GM12891 (cell line): ENCODE data around the gene ZNF714.

Experiments
- DNase-seq: peaks from one replicate; pipeline ENCODE4 v3.0.0; 2011; ENCODE audit warnings: low spot score; ENCODE audit not compliant: insufficient read length
- FAIRE-seq: peaks from 2 replicates; lab custom pipeline; 2011; peaks lifted over from hg19 to GRCh38; lab: Jason Lieb, UNC
- PAX5 ChIP-seq: IDR thresholded peaks from 2 replicates; pipeline ENCODE4 v1.6.1; 2011; ENCODE audit warnings: low read length, moderate library complexity, mild to moderate bottlenecking; ENCODE audit not compliant: insufficient read depth, severe bottlenecking
- POLR2A ChIP-seq: IDR thresholded peaks from 2 replicates; pipeline ENCODE4 v1.6.1; 2011; ENCODE audit warnings: low read depth, low read length, control low read depth
- POLR2AphosphoS5 ChIP-seq: IDR thresholded peaks from 2 replicates; pipeline ENCODE4 v1.6.1; 2011; ENCODE audit warnings: low read depth, low read length, control low read depth
- POU2F2 ChIP-seq: IDR thresholded peaks from 2 replicates; pipeline ENCODE4 v1.6.1; 2011; ENCODE audit warnings: low read depth, mild to moderate bottlenecking, control low read depth, low read length, moderate library complexity
- SPI1 ChIP-seq: IDR thresholded peaks from 2 replicates; pipeline ENCODE4 v1.6.1; 2011; ENCODE audit warnings: low read depth, low read length, control low read depth
- TAF1 ChIP-seq: IDR thresholded peaks from 2 replicates; pipeline ENCODE4 v1.6.1; 2011; ENCODE audit warnings: low read depth, low read length, control low read depth

Gene ZNF714

GRCh38 chr19:21094347-21095025 lies 12.5 kb downstream of the ZNF714 start:
- no peak for FAIRE-seq
- no peak for DNase-seq
- no peak for TF ChIP-seq POLR2AphosphoS5
- TF ChIP-seq POLR2A: no peak
- TF ChIP-seq PAX5: no peak
- TF ChIP-seq POU2F2: no peak
- TF ChIP-seq SPI1: no peak
- TF ChIP-seq TAF1: no peak

DNA sequence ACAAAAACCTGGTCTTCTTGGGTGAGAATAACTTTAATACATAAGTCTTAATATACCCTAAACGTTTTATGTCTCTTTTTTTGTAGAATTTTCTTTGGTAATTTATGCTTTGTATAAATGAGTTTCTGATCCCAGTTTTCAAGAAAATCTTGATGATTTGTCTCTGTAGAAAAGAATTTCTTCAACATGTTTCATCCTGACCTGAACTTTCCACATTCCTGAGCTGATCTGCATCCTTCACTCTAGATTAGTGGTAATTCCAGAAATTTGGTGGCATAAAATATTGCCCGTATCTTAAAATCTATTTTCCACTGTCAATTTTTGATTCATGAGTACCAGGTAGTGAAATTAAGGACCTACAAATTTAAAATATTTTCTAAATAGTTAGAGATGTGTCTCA lies 16.3 kb downstream of the ZNF714 start:
- DNase-seq: no peak
- TF ChIP-seq TAF1 (no peak), PAX5 (no peak), POLR2A (no peak), POU2F2 (no peak), POLR2AphosphoS5 (no peak), SPI1 (no peak)

GRCh38 chr19:21101521-21102242 lies 19.7 kb downstream of the ZNF714 start:
- TF ChIP-seq POLR2AphosphoS5: no peak
- no peak for TF ChIP-seq SPI1
- no peak for TF ChIP-seq POU2F2
- no peak for TF ChIP-seq PAX5
- no peak for TF ChIP-seq POLR2A
- TF ChIP-seq TAF1: no peak
- DNase-seq: no peak
- no peak for FAIRE-seq

More for the DNA sequence above, 16.3 kb downstream of the ZNF714 start:
- no peak for FAIRE-seq

GRCh38 chr19:21109116-21109515 lies 27.1 kb downstream of the ZNF714 start:
- no peak for FAIRE-seq
- no peak for DNase-seq
- no peak for TF ChIP-seq SPI1
- TF ChIP-seq TAF1: no peak
- TF ChIP-seq POU2F2: no peak

GRCh38 chr19:21110183-21110582 lies 28.2 kb downstream of the ZNF714 start:
- no peak for FAIRE-seq
- DNase-seq: no peak
- TF ChIP-seq POLR2AphosphoS5: no peak
- no peak for TF ChIP-seq POU2F2
- no peak for TF ChIP-seq TAF1
- no peak for TF ChIP-seq SPI1

- no peak for TF ChIP-seq SPI1
- TF ChIP-seq POLR2A: no peak
- no peak for TF ChIP-seq POU2F2
- FAIRE-seq: no peak
- DNase-seq: no peak
Observed at GRCh38 chr19:21115430-21115829, 33.4 kb downstream of the ZNF714 start.

DNA sequence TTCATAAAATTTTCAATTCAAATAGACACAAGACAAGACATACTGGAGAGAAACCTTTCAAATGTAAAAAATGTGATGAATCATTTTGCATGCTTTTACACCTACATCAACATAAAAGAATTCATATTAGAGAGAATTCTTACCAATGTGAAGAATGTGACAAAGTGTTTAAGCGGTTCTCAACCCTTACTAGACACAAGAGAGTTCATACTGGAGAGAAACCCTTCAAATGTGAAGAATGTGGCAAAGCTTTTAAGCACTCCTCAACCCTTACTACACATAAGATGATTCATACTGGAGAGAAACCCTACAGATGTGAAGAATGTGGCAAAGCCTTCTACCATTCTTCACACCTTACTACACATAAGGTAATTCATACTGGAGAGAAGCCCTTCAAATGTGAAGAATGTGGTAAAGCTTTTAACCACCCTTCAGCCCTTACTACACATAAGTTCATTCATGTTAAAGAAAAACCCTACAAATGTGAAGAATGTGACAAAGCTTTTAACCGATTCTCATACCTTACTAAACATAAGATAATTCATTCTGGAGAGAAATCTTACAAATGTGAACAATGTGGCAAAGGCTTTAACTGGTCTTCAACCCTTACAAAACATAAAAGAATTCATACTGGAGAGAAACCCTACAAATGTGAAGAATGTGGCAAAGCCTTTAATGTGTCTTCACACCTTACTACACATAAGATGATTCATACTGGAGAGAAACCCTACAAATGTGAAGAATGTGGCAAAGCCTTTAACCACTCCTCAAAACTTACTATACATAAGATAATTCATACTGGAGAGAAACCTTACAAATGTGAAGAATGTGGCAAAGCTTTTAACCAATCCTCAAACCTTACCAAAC lies 35.3 kb downstream of the ZNF714 start:
- DNase-seq (no peak), FAIRE-seq (no peak)
- TF ChIP-seq TAF1: no peak
- no peak for TF ChIP-seq SPI1
- no peak for TF ChIP-seq POU2F2
- no peak for TF ChIP-seq POLR2AphosphoS5
- TF ChIP-seq POLR2A: no peak
- TF ChIP-seq PAX5: no peak

DNA sequence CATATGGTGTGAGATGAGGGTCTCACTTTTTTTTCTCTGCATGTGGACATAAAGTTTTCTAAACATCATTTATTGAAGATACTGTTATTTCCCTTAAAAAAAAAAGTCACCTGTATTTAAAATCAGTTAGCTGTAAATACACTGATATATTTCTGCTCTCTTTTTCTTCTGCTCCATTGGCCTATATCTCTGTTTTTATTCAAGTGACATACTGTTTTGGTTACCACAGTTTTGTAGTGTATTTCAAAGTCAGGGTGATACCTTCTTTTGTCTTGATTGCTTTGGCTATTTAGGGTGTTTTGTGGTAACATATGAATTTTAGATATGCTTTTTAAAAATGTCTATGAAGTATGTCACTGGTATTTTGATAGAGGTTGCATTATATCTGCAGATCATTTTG lies 44.1 kb downstream of the ZNF714 start:
- TF ChIP-seq TAF1 (no peak), POLR2A (no peak), POU2F2 (no peak), SPI1 (no peak), POLR2AphosphoS5 (no peak), PAX5 (no peak)
- DNase-seq: no peak
- FAIRE-seq: no peak

DNA sequence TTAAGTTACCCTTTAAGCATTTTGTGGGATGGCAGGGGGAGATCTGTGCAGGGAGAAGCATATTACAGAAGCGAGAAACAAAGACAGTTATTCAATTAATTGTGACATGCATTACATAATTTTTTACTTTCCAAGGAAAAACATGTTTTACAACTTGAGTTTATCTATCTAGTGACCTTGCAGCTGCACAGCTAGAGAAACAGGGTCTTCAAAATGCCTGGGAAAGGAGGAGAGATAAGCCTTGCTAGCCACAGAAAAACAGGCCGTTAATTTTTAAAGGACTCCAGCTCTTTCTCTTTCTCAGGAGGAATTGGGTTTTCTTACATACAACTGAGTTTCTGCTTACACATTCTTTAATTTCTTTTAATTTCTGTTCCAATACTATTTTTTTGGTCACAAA lies 45.0 kb downstream of the ZNF714 start:
- FAIRE-seq (no peak), DNase-seq (no peak)
- TF ChIP-seq POLR2A (no peak), POLR2AphosphoS5 (no peak), TAF1 (no peak), PAX5 (no peak), POU2F2 (no peak)
